GM12878 (cell line): ENCODE measurements around the gene RAB21. TPM values are rescaled to one million over a fixed set of nuclear protein-coding genes. Genes with fewer than 3 reads are reported as not detected.

Experiments used
- ATAC-seq: fragments of 200-7000 bp; cut with Tn5 transposase; 3 replicates; pipeline ENCODE4 v1.9.1; 2020; ENCODE audit warnings: mild to moderate bottlenecking, moderate library complexity
- BruUV-seq: library from RNA; stranded (reverse); fragments of 400-500 nt; replicated peaks from 2 replicates; lab custom pipeline; 2021; lab: Mats Ljungman, UMichigan
- CTCF ChIA-PET: fragments of 300-600 bp; sonication (Branson Sonifier 250); formaldehyde crosslinking; extraction: SDS; loops from one replicate; lab custom pipeline; 2021; ENCODE audit warnings: inconsistent platforms; lab: Yijun Ruan, JAX
- POLR2A ChIA-PET: fragments of 350-600 bp; formaldehyde crosslinking; extraction: SDS; loops from one replicate; lab custom pipeline; 2021; ENCODE audit warnings: inconsistent platforms; lab: Charles Lee
- RAD21 ChIA-PET: fragments of 300-600 bp; sonication (Branson Sonifier 250); formaldehyde crosslinking; loops from one replicate; lab custom pipeline; 2023; ENCODE audit warnings: antibody characterized with exemption; ENCODE audit not compliant: unreplicated experiment; lab: Charles Lee
- SMC1A ChIA-PET: fragments of 300-600 bp; sonication (Branson Sonifier 250); formaldehyde crosslinking; loops from one replicate; lab custom pipeline; 2023; ENCODE audit not compliant: unreplicated experiment, uncharacterized antibody; lab: Charles Lee
- DNase-seq: peaks from one replicate; pipeline ENCODE4 v3.0.0-alpha.2; 2011; ENCODE audit warnings: low read depth, low spot score
- FAIRE-seq: peaks from 3 replicates; lab custom pipeline; 2011; peaks lifted over from hg19 to GRCh38; lab: Jason Lieb, UNC
- H2AFZ ChIP-seq: 2 replicates; pipeline ENCODE4 v1.6.0; 2011; ENCODE audit warnings: low read depth, low read length, control low read depth; ENCODE audit not compliant: control insufficient read depth
- H3K27ac ChIP-seq: 2 replicates; pipeline ENCODE4 v1.5.1; 2011; ENCODE audit warnings: control low read depth; ENCODE audit not compliant: control insufficient read depth, insufficient read depth
- H3K27me3 ChIP-seq, 2 experiments: replicated peaks in 1 of 2; 2 replicates each; pipeline versions ENCODE4 v1.6.0 to v1.6.1; 2011; ENCODE audit warnings: low read length in 1 of 2; ENCODE audit not compliant: control insufficient read depth in 2 of 2, insufficient read depth in 2 of 2
- H3K36me3 ChIP-seq, 2 experiments: 2 replicates each; pipeline ENCODE4 v1.5.1; 2011; ENCODE audit warnings: low read length in 1 of 2; ENCODE audit not compliant: control insufficient read depth in 2 of 2, insufficient read depth in 2 of 2
- H3K4me1 ChIP-seq: 2 replicates; pipeline ENCODE4 v1.6.1; 2011; ENCODE audit warnings: mild to moderate bottlenecking, low read length, moderate library complexity, mixed read lengths; ENCODE audit not compliant: control insufficient read depth, insufficient read depth
- H3K4me2 ChIP-seq: 2 replicates; pipeline ENCODE4 v1.6.0; 2011; ENCODE audit warnings: control low read depth; ENCODE audit not compliant: control insufficient read depth, insufficient read depth
- H3K4me3 ChIP-seq: fragments of 200-600 bp; sonication (generic); 2 replicates; pipeline ENCODE4 v1.5.1; 2016
- H3K79me2 ChIP-seq: 2 replicates; pipeline ENCODE4 v1.6.0; 2011; ENCODE audit warnings: low read length; ENCODE audit not compliant: control insufficient read depth, insufficient read depth
- H3K9ac ChIP-seq: 2 replicates; pipeline ENCODE4 v1.8.0; 2011; ENCODE audit warnings: low read length, control low read depth, mixed read lengths; ENCODE audit not compliant: control insufficient read depth, insufficient read depth
- H3K9me3 ChIP-seq: replicated peaks from 3 replicates; pipeline ENCODE4 v1.5.1; 2011; ENCODE audit warnings: mild to moderate bottlenecking, low read length; ENCODE audit not compliant: control insufficient read depth, insufficient read depth
- H4K20me1 ChIP-seq: 2 replicates; pipeline ENCODE4 v1.6.0; 2011; ENCODE audit not compliant: control insufficient read depth, insufficient read depth
- EZH2 ChIP-seq: IDR thresholded peaks from 2 replicates; pipeline ENCODE4 v1.6.1; 2012; ENCODE audit warnings: low read depth, mild to moderate bottlenecking, control low read depth, inconsistent platforms, low read length, borderline replicate concordance; ENCODE audit not compliant: control insufficient read depth
- FOS ChIP-seq: IDR thresholded peaks from 3 replicates; pipeline ENCODE4 v1.6.1; 2011; ENCODE audit warnings: borderline replicate concordance; ENCODE audit not compliant: insufficient read length; ENCODE audit errors: extremely low read depth
- MXI1 ChIP-seq: fragments of 150-350 bp; IDR thresholded peaks from 2 replicates; pipeline ENCODE4 v1.6.1; 2011; ENCODE audit warnings: low read depth, mild to moderate bottlenecking, inconsistent platforms, low read length, improper control_type of control experiment
- ZBED1 ChIP-seq: IDR thresholded peaks from 2 replicates; pipeline ENCODE4 v1.6.1; 2016; ENCODE audit warnings: borderline replicate concordance
- ZNF217 ChIP-seq: fragments of 450-650 bp; IDR thresholded peaks from 2 replicates; pipeline ENCODE4 v1.6.1; 2017; ENCODE audit warnings: antibody characterized with exemption, mild to moderate bottlenecking
- WGBS: methylation state at CpG from one replicate; pipeline ENCODE4 v1.1.6; 2016; ENCODE audit warnings: low lambda C conversion rate; ENCODE audit not compliant: insufficient replicate concordance, insufficient coverage; ENCODE audit errors: missing lambda C conversion rate; 5-methylcytosine and 5-hydroxymethylcytosine counted together
- in situ Hi-C: fragments of 300-500 bp; cut with MboI; formaldehyde crosslinking; loops from 9 replicates; pipeline ENCODE4 v1.14.3; 2018; ENCODE audit warnings: mixed read lengths
- intact Hi-C: fragments of 100-400 bp; cut with micrococcal nuclease; formaldehyde crosslinking; loops from one replicate; pipeline ENCODE4 v1.14.2; 2022; ENCODE audit not compliant: unreplicated experiment
- polyA plus RNA-seq, 11 experiments: library from polyadenylated mRNA; depleted of rRNA in 4 of 11; unstranded in 6 of 11; stranded (reverse) in 5 of 11; fragments of >200 nt; fragmentation: Nextera tagmentation in 4 of 11; fragmentation: Illumina TruSeq in 1 of 11; extraction: Ambion mirVana in 4 of 11; extraction: Trizol in 1 of 11; gene quantifications; 1 replicate in 1 of 11; 2 replicates in 10 of 11; pipeline versions ENCODE4 v1.2.1 to v1.2.3, GENCODE V29; 2011 to 2016; ENCODE audit warnings: inconsistent platforms in 2 of 11, missing spikeins in 2 of 11, low read depth in 1 of 11
- total RNA-seq, 4 experiments: library from RNA; depleted of rRNA in 3 of 4; stranded (reverse); fragments of >200 nt in 3 of 4; fragmentation: Illumina TruSeq in 1 of 4; extraction: Trizol in 1 of 4; gene quantifications; 2 replicates each; pipeline versions ENCODE4 v1.2.1 to v1.2.3, GENCODE V29; 2013 to 2021
- TF ChIP-seq, protein P1 (sequence below): IDR thresholded peaks from 2 replicates; pipeline ENCODE4 v1.6.1; 2012; ENCODE audit warnings: low read depth, low read length, improper control_type of control experiment
- TF ChIP-seq, protein P2 (sequence below): fragments of 450-650 bp; IDR thresholded peaks from 2 replicates; pipeline ENCODE4 v1.6.1; 2018; ENCODE audit warnings: mild to moderate bottlenecking, low read depth, moderate library complexity; ENCODE audit not compliant: partially characterized antibody
- TF ChIP-seq, protein P3 (sequence below): fragments of 450-650 bp; IDR thresholded peaks from 2 replicates; pipeline ENCODE4 v1.6.1; 2017; ENCODE audit warnings: mild to moderate bottlenecking, moderate library complexity
- TF ChIP-seq, protein P4 (sequence below): IDR thresholded peaks from 2 replicates; pipeline ENCODE4 v1.6.1; 2011; ENCODE audit warnings: low read depth, mild to moderate bottlenecking, low read length, moderate library complexity, borderline replicate concordance; ENCODE audit errors: extremely low read depth
- TF ChIP-seq, protein P5 (sequence below): IDR thresholded peaks from 2 replicates; pipeline ENCODE4 v1.6.1; 2011; ENCODE audit warnings: borderline replicate concordance, low read depth, mild to moderate bottlenecking, moderate library complexity, low read length; ENCODE audit not compliant: insufficient read depth, poor library complexity, severe bottlenecking

The RAB21 gene
- total and polyA plus RNA-seq, 10 of the 15 experiments (the other 5 are each of a cell fraction or from before 2014, with no cell fraction given) = 2.8 to 42.8 (median 16.1) TPM

DNA sequence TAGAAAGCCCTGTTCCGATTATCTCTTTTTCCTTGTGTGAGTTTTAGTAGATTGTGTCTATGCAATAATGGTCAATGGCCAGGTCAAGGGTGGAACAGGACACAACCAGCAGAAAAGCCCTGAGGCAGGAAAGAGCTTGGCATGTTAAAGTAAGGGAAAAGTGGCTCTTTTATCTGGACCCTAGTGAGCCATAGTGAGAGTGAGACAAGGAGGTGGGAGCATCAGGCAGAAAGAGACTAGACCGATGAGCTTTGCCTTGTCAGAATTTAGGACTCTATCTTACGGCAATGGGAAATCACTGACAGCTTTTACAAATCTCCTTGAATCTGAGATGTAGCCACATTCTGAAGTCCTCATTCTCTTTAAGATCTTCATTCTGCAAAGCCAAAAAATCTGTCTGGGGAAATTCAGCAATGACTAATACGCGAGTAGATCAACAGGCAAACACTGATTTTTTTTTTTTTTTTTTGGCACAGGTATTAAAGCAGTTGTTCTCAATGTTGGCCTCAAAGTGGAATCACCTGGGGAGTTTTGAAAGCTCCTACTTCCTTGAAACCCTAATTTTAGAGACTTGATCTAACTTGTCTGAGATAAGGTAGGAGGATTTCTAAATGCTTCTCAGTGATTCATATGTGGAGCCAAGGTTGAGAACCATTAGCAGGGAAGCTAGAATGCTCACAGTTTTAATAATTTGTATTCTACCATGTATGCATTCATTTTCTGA lies 34.9 kb upstream of the RAB21 start:
- Histone ChIP-seq H3K9ac (no peak overlapping the region), H3K36me3 (no peaks in the 10 kb centered on the region), H3K79me2 (no peaks in the 10 kb centered on the region), H3K4me3 (no peak overlapping the region), H3K27me3 (no peaks in the 10 kb centered on the region), H3K4me1 (no peaks in the 10 kb centered on the region), H3K4me2 (no peak overlapping the region), H3K9me3 (no peaks in the 10 kb centered on the region; the same call in 2 of the 3 replicates), H4K20me1 (no peaks in the 10 kb centered on the region), H2AFZ (no peak overlapping the region), H3K27ac (no peak overlapping the region)
- ATAC-seq (no peak), DNase-seq (no peak), FAIRE-seq (no peak)
- intact Hi-C loops (no loop called here), in situ Hi-C loops (no loop called here)
- TF ChIP-seq FOS (no peak), EZH2 (no peak), MXI1 (no peak), ZBED1 (no peak), ZNF217 (no peak)
- TF ChIP-seq, protein P1, sequence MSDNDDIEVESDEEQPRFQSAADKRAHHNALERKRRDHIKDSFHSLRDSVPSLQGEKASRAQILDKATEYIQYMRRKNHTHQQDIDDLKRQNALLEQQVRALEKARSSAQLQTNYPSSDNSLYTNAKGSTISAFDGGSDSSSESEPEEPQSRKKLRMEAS = no peak
- TF ChIP-seq, protein P2, sequence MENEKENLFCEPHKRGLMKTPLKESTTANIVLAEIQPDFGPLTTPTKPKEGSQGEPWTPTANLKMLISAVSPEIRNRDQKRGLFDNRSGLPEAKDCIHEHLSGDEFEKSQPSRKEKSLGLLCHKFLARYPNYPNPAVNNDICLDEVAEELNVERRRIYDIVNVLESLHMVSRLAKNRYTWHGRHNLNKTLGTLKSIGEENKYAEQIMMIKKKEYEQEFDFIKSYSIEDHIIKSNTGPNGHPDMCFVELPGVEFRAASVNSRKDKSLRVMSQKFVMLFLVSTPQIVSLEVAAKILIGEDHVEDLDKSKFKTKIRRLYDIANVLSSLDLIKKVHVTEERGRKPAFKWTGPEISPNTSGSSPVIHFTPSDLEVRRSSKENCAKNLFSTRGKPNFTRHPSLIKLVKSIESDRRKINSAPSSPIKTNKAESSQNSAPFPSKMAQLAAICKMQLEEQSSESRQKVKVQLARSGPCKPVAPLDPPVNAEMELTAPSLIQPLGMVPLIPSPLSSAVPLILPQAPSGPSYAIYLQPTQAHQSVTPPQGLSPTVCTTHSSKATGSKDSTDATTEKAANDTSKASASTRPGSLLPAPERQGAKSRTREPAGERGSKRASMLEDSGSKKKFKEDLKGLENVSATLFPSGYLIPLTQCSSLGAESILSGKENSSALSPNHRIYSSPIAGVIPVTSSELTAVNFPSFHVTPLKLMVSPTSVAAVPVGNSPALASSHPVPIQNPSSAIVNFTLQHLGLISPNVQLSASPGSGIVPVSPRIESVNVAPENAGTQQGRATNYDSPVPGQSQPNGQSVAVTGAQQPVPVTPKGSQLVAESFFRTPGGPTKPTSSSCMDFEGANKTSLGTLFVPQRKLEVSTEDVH = no peak
- TF ChIP-seq, protein P3, sequence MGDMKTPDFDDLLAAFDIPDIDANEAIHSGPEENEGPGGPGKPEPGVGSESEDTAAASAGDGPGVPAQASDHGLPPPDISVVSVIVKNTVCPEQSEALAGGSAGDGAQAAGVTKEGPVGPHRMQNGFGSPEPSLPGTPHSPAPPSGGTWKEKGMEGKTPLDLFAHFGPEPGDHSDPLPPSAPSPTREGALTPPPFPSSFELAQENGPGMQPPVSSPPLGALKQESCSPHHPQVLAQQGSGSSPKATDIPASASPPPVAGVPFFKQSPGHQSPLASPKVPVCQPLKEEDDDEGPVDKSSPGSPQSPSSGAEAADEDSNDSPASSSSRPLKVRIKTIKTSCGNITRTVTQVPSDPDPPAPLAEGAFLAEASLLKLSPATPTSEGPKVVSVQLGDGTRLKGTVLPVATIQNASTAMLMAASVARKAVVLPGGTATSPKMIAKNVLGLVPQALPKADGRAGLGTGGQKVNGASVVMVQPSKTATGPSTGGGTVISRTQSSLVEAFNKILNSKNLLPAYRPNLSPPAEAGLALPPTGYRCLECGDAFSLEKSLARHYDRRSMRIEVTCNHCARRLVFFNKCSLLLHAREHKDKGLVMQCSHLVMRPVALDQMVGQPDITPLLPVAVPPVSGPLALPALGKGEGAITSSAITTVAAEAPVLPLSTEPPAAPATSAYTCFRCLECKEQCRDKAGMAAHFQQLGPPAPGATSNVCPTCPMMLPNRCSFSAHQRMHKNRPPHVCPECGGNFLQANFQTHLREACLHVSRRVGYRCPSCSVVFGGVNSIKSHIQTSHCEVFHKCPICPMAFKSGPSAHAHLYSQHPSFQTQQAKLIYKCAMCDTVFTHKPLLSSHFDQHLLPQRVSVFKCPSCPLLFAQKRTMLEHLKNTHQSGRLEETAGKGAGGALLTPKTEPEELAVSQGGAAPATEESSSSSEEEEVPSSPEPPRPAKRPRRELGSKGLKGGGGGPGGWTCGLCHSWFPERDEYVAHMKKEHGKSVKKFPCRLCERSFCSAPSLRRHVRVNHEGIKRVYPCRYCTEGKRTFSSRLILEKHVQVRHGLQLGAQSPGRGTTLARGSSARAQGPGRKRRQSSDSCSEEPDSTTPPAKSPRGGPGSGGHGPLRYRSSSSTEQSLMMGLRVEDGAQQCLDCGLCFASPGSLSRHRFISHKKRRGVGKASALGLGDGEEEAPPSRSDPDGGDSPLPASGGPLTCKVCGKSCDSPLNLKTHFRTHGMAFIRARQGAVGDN = no peak
- TF ChIP-seq, protein P4, sequence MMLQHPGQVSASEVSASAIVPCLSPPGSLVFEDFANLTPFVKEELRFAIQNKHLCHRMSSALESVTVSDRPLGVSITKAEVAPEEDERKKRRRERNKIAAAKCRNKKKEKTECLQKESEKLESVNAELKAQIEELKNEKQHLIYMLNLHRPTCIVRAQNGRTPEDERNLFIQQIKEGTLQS = no peak
- TF ChIP-seq, protein P5, sequence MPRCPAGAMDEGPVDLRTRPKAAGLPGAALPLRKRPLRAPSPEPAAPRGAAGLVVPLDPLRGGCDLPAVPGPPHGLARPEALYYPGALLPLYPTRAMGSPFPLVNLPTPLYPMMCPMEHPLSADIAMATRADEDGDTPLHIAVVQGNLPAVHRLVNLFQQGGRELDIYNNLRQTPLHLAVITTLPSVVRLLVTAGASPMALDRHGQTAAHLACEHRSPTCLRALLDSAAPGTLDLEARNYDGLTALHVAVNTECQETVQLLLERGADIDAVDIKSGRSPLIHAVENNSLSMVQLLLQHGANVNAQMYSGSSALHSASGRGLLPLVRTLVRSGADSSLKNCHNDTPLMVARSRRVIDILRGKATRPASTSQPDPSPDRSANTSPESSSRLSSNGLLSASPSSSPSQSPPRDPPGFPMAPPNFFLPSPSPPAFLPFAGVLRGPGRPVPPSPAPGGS = no peak
- no TSS peak for BruUV-seq
- ChIA-PET RAD21 (no interaction called here), SMC1A (interaction anchor here (0.8 to 1.2 kb wide), 4 partner anchors 11 to 144 kb away, joined by 3 to 4 read pairs (median 4); no protein-coding TSS in a partner anchor), POLR2A (interaction anchor here (0.7 kb wide), 1 partner anchor 1515 kb away, joined by 4 read pairs; no protein-coding TSS in a partner anchor), CTCF (interaction anchor here (0.8 to 1.5 kb wide), 5 partner anchors 9 to 82 kb away, joined by 3 to 5 read pairs (median 3); no protein-coding TSS in a partner anchor)
- WGBS = 67% methylated on average over 5 of the region's 5 CpGs
